Heart left ventricle (tissue), 16 donors: ENCODE results near the gene ZNF292. TPM values are rescaled to one million over a fixed set of nuclear protein-coding genes. Genes with fewer than 3 reads are reported as not detected.

Source experiments
- ATAC-seq, 4 donors: fragments of 200-7000 bp; cut with Tn5 transposase; one replicate each; pipeline ENCODE4 v1.9.1; 2020 to 2022; ENCODE audit warnings: moderate library complexity in 4 of 4, mild to moderate bottlenecking in 3 of 4, moderate number of reproducible peaks in 1 of 4
- DNase-seq, 5 donors: peaks; one replicate each; pipeline ENCODE4 v3.0.0-alpha.2; 2020
- H3K27ac ChIP-seq, 12 donors: fragments of 200-600 bp; sonication (generic) in 4 of 12; one replicate each; pipeline versions ENCODE4 v1.5.0 to v1.8.0; 2016 to 2022; ENCODE audit warnings: mild to moderate bottlenecking in 2 of 12
- H3K27me3 ChIP-seq, 9 donors: fragments of 200-600 bp; sonication (generic) in 2 of 9; one replicate each; pipeline versions ENCODE4 v1.5.1 to v1.8.0; 2016 to 2022; ENCODE audit warnings: mild to moderate bottlenecking in 3 of 9
- H3K36me3 ChIP-seq, 9 donors: fragments of 200-600 bp; sonication (generic) in 2 of 9; one replicate each; pipeline versions ENCODE4 v1.5.0 to v1.8.0; 2018 to 2022; ENCODE audit warnings: mild to moderate bottlenecking in 2 of 9
- H3K4me1 ChIP-seq, 12 donors: fragments of 200-600 bp; sonication (generic) in 4 of 12; one replicate each; pipeline versions ENCODE4 v1.5.0 to v1.8.0; 2016 to 2022; ENCODE audit warnings: mild to moderate bottlenecking in 3 of 12
- H3K4me3 ChIP-seq, 12 donors: fragments of 200-600 bp; sonication (generic) in 4 of 12; one replicate each; pipeline versions ENCODE4 v1.5.0 to v1.8.0; 2017 to 2022; ENCODE audit warnings: mild to moderate bottlenecking in 9 of 12, moderate library complexity in 4 of 12
- H3K9me3 ChIP-seq, 12 donors: fragments of 200-600 bp; sonication (generic) in 4 of 12; one replicate each; pipeline versions ENCODE4 v1.5.0 to v1.8.0; 2016 to 2022; ENCODE audit warnings: mild to moderate bottlenecking in 1 of 12
- CTCF ChIP-seq, 12 donors: fragments of 200-600 bp; sonication (generic) in 4 of 12; IDR thresholded peaks; one replicate each; pipeline versions ENCODE4 v1.5.0 to v1.8.0; 2018 to 2022; ENCODE audit warnings: antibody characterized with exemption in 12 of 12, mild to moderate bottlenecking in 5 of 12
- POLR2A ChIP-seq, 2 donors: fragments of 450-650 bp; IDR thresholded peaks; one replicate each; pipeline ENCODE4 v1.6.1; 2017; ENCODE audit warnings: antibody characterized with exemption in 2 of 2, mild to moderate bottlenecking in 2 of 2, moderate library complexity in 2 of 2
- WGBS, 4 donors: extraction: QIAGEN DNeasy Blood & Tissue Kit in 2 of 4; methylation state at CpG; one replicate each; pipeline versions ENCODE4 v1.1.5 to v1.1.7; 2013 to 2018; 5-methylcytosine and 5-hydroxymethylcytosine counted together
- intact Hi-C, 10 donors: fragments of 100-400 bp; cut with DNase I; formaldehyde crosslinking; loops; one replicate each; pipeline versions ENCODE4 v1.11.1 to v1.14.2; 2022
- polyA plus RNA-seq, 2 donors: library from polyadenylated mRNA; stranded (reverse); fragments of 200-250 nt; gene quantifications; one replicate each; pipeline ENCODE4 v1.2.3, GENCODE V29; 2013
- total RNA-seq, 9 donors: library from RNA; depleted of rRNA in 2 of 9; stranded (reverse); fragments of >200 nt in 2 of 9; fragmentation: NEBNext Ultra II Directional in 3 of 9; extraction: Animal tissue kit (Norgen Biotek cat#: 25700) in 3 of 9; gene quantifications; one replicate each; pipeline versions ENCODE4 v1.1.0 to v1.2.4, GENCODE V29; 2016 to 2023
- donor health status: ischemic (EF 13 %, LVEDD 7.1; RV severe dilation, severe dysfunction).
- donor health status: healthy with polysubstance abuse.
- donor health status: DM: no; HTN: yes; CAD: no.
- donor health status: DM: no; HTN: no; CAD: no.
- donor health status: ischemic (EF 25% LVEDD 6.9; RV normal size, moderate dysfunction).
- donor health status: ischemic (EF 25% LVEDD 5.7; RV mildly dilated, moderate dysfunction).
- donor health status: healthy.
- donor health status: DM: yes; HTN: yes; CAD: no.
- donor health status: ischemic (EF 35%, LVEDD 5.7; RV mildly dilated, moderate dysfunction).
- donor health status: nonischemic (EF 11% LVEDD 7.7; RV severe dilation, severe dysfunction).
- donor health status: DM: yes; HTN: yes; CAD: no.
- donor health status: PGD.
- donor health status: ischemic (EF 29% LVEDD 5.4; RV normal size, mild dysfunction).
- donor health status: nonischemic (EF 23%, LVEDD 6.1; RV moderate dilation, normal function).

Gene ZNF292
- total and polyA plus RNA-seq, 11 donors, result 4.0 to 35.8 (median 27.4) TPM

DNA sequence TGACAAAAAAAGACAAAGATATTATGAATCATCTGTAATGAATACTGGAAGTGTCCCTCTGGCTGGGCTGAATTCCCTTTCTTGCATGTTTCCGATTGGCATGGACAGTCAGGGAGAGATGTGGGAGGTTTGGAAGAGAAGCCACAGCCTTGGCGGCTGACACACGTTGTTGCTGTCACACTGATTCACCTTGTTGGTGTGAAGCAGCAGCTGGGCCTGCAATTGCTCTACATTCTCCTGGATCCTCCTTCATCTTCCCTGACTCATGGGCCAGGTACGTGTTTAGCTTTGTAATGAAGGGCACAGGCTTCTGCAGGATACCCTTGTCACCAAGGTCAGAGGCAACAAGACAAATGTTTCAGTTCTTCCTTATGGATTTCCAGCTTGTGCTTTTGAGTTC lies 153.6 kb downstream of the ZNF292 start:
- intact Hi-C loops, result no loop called here
- Histone ChIP-seq H3K4me3 (no peak overlapping the region), H3K36me3 (no peaks in the 10 kb centered on the region), H3K4me1 (no peaks in the 10 kb centered on the region), H3K27ac (no peak overlapping the region), H3K27me3 (peaks cover 0 to 2% (median 0%) of the 10 kb centered on the region in 9 donors), H3K9me3 (peaks cover 0 to 10% (median 0%) of the 10 kb centered on the region in 12 donors)
- no peak for ATAC-seq
- DNase-seq, result no peak
- 58 to 73% (median 68%) methylated on average over 4 of the region's 4 CpGs for WGBS, 4 donors
- TF ChIP-seq CTCF (IDR thresholded peaks at IDR 0.05) (no peak), POLR2A (IDR thresholded peaks at IDR 0.05) (no peak)

DNA sequence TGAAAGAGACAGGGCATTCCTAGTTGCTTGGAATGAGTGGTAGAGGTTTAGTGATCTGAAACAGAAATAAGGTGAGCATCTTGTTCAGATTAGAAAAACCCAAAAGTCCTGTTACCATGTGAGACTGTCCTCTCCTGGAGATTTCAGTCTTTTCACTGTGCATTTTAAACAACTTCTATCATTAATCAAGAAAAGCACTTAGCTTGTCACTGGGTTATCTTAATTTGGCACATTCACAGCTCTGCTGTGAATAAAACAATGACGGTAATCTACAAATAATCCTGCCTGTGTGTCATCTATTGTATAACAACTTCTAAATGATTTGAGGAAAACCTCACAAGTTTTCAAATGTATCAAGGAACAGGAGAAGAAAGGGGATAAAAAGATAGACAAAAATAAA lies 157.5 kb downstream of the ZNF292 start:
- Histone ChIP-seq H3K9me3 (no peaks in the 10 kb centered on the region), H3K27me3 (peaks cover 0 to 8% (median 0%) of the 10 kb centered on the region in 9 donors), H3K4me3 (no peak overlapping the region), H3K27ac (no peak overlapping the region), H3K4me1 (no peaks in the 10 kb centered on the region), H3K36me3 (no peaks in the 10 kb centered on the region)
- 0 to 11% (median 4%) methylated on average over 1 of the region's 1 CpG for WGBS, 4 donors
- DNase-seq (no peak), ATAC-seq (no peak)
- TF ChIP-seq CTCF (IDR thresholded peaks at IDR 0.05), result no peak
- TF ChIP-seq POLR2A (IDR thresholded peaks at IDR 0.05), result no peak
- intact Hi-C loops, result no loop called here

Other genes with a start within 250 kb of the ZNF292 start
- not detected for gene HTR1E, start 218.0 kb upstream of the ZNF292 start, total RNA-seq
- gene HTR1E, start 218.0 kb upstream of the ZNF292 start, polyA plus RNA-seq, result not detected
- under 1 TPM in 2 of 9 donors, not detected in 7; 0.49 to 0.89 TPM for gene CGA, start 60.5 kb upstream of the ZNF292 start, total RNA-seq
- gene CGA, start 60.5 kb upstream of the ZNF292 start, polyA plus RNA-seq, result under 1 TPM in 1 of 2 donors, not detected in 1; 0.40 TPM
- gene SMIM8, start 167.0 kb downstream of the ZNF292 start, total RNA-seq, result 10 to 100 TPM in 3 of 9 donors, 1 to 10 TPM in 6; 6.0 to 17.5 (median 9.0) TPM
- 1 to 10 TPM; 5.9 to 9.7 TPM for gene SMIM8, start 167.0 kb downstream of the ZNF292 start, polyA plus RNA-seq
- not detected for gene GJB7, start 173.7 kb downstream of the ZNF292 start, total RNA-seq
- not detected for gene GJB7, start 173.7 kb downstream of the ZNF292 start, polyA plus RNA-seq
- 1 to 10 TPM in 7 of 9 donors, under 1 TPM in 2; 0.67 to 3.8 (median 1.7) TPM for gene C6orf163, start 189.2 kb downstream of the ZNF292 start, total RNA-seq
- gene C6orf163, start 189.2 kb downstream of the ZNF292 start, polyA plus RNA-seq, result 1 to 10 TPM in 1 of 2 donors, under 1 TPM in 1; 0.50 to 2.5 TPM